Suprapubic skin (tissue), 4 donors: ENCODE data around the gene DDX56. TPM values are rescaled to one million over a fixed set of nuclear protein-coding genes. Genes with fewer than 3 reads are reported as not detected.

ENCODE experiments used
- DNase-seq, 2 donors: peaks; one replicate each; pipeline ENCODE4 v3.0.0-alpha.2; 2019; ENCODE audit warnings: low spot score in 2 of 2
- H3K27ac ChIP-seq: fragments of 200-600 bp; sonication (generic); one replicate; pipeline ENCODE4 v1.5.1; 2019
- H3K27me3 ChIP-seq: fragments of 200-600 bp; sonication (generic); one replicate; pipeline ENCODE4 v1.5.1; 2019
- H3K36me3 ChIP-seq: fragments of 200-600 bp; sonication (generic); one replicate; pipeline ENCODE4 v1.5.1; 2019
- H3K4me1 ChIP-seq: fragments of 200-600 bp; sonication (generic); one replicate; pipeline ENCODE4 v1.5.1; 2019
- H3K4me3 ChIP-seq: fragments of 200-600 bp; sonication (generic); one replicate; pipeline ENCODE4 v1.5.1; 2019; ENCODE audit warnings: mild to moderate bottlenecking
- H3K9me3 ChIP-seq: fragments of 200-600 bp; sonication (generic); one replicate; pipeline ENCODE4 v1.5.1; 2019
- CTCF ChIP-seq, 2 donors: fragments of 200-600 bp in 1 of 2; fragments of 450-650 bp in 1 of 2; sonication (generic) in 1 of 2; IDR thresholded peaks; one replicate each; pipeline ENCODE4 v1.5.1; 2016 to 2019; ENCODE audit warnings: antibody characterized with exemption in 2 of 2, mild to moderate bottlenecking in 1 of 2, moderate library complexity in 1 of 2
- EP300 ChIP-seq: sonication (generic); formaldehyde crosslinking; IDR thresholded peaks from one replicate; pipeline ENCODE4 v1.6.1; 2017; ENCODE audit warnings: antibody characterized with exemption
- POLR2A ChIP-seq, 2 donors: fragments of 450-650 bp; IDR thresholded peaks; one replicate each; pipeline ENCODE4 v1.6.1; 2017; ENCODE audit warnings: antibody characterized with exemption in 2 of 2, mild to moderate bottlenecking in 2 of 2, moderate library complexity in 2 of 2
- POLR2AphosphoS5 ChIP-seq, 3 donors: sonication (generic); formaldehyde crosslinking; IDR thresholded peaks; one replicate each; pipeline ENCODE4 v1.6.1; 2017; ENCODE audit warnings: antibody characterized with exemption in 3 of 3
- WGBS: methylation state at CpG from one replicate; pipeline ENCODE4 v1.1.5; 2018; 5-methylcytosine and 5-hydroxymethylcytosine counted together
- total RNA-seq, 4 donors: library from RNA; depleted of rRNA; stranded (reverse); fragments of >200 nt; gene quantifications; one replicate each; pipeline ENCODE4 v1.1.0, GENCODE V29; 2016

DDX56 gene
- total RNA-seq, 4 donors from 2014 or later = 58.3 to 109 (median 69.5) TPM

- H3K27ac ChIP-seq = no peak overlapping the region
- no peaks in the 10 kb centered on the region for H3K9me3 ChIP-seq
- 75% methylated on average over 3 of the region's 3 CpGs for WGBS
- DNase-seq = no peak
- peaks cover 4% of the 10 kb centered on the region for H3K4me1 ChIP-seq
- no peak for TF ChIP-seq CTCF (IDR thresholded peaks at IDR 0.05)
- H3K36me3 ChIP-seq = no peaks in the 10 kb centered on the region
- no peak overlapping the region for H3K4me3 ChIP-seq
- H3K27me3 ChIP-seq = no peaks in the 10 kb centered on the region
Measured at GRCh38 chr7:44549457-44549856, 24.3 kb downstream of the DDX56 start.

- Histone ChIP-seq H3K4me1 (peaks cover 9% of the 10 kb centered on the region), H3K27ac (no peak overlapping the region), H3K9me3 (no peaks in the 10 kb centered on the region), H3K27me3 (no peaks in the 10 kb centered on the region), H3K4me3 (no peak overlapping the region), H3K36me3 (no peaks in the 10 kb centered on the region)
- WGBS = 87% methylated on average over 3 of the region's 3 CpGs
- DNase-seq = no peak
- TF ChIP-seq EP300 = no peak
- no peak for TF ChIP-seq POLR2A (IDR thresholded peaks at IDR 0.05)
- no peak for TF ChIP-seq POLR2AphosphoS5 (IDR thresholded peaks at IDR 0.05)
- TF ChIP-seq CTCF (IDR thresholded peaks at IDR 0.05) = no peak
Measured at GRCh38 chr7:44548893-44549292, 24.8 kb downstream of the DDX56 start.

- H3K27ac ChIP-seq = no peak overlapping the region
- 43% methylated on average over 6 of the region's 6 CpGs for WGBS
Measured at GRCh38 chr7:44547536-44548231, 26.0 kb downstream of the DDX56 start.

GRCh38 chr7:44541876-44542610 is 31.7 kb downstream of the DDX56 start:
- no peaks in the 10 kb centered on the region for H3K36me3 ChIP-seq
- no peaks in the 10 kb centered on the region for H3K27me3 ChIP-seq
- no peaks in the 10 kb centered on the region for H3K9me3 ChIP-seq
- no peak overlapping the region for H3K27ac ChIP-seq
- TF ChIP-seq POLR2A (IDR thresholded peaks at IDR 0.05) (no peak), POLR2AphosphoS5 (IDR thresholded peaks at IDR 0.05) (no peak), CTCF (IDR thresholded peaks at IDR 0.05) (no peak), EP300 (no peak)
- no peak for DNase-seq
- no peak overlapping the region for H3K4me3 ChIP-seq
- WGBS = 90% methylated on average over 6 of the region's 6 CpGs
- H3K4me1 ChIP-seq = peaks cover 17% of the 10 kb centered on the region

More at GRCh38 chr7:44547536-44548231, 26.0 kb downstream of the DDX56 start:
- peaks cover 17% of the 10 kb centered on the region for H3K4me1 ChIP-seq
- no peaks in the 10 kb centered on the region for H3K36me3 ChIP-seq
- H3K9me3 ChIP-seq = no peaks in the 10 kb centered on the region
- DNase-seq = no peak
- H3K27me3 ChIP-seq = no peaks in the 10 kb centered on the region
- no peak for TF ChIP-seq EP300
- TF ChIP-seq POLR2AphosphoS5 (IDR thresholded peaks at IDR 0.05) = no peak
- no peak for TF ChIP-seq CTCF (IDR thresholded peaks at IDR 0.05)
- no peak for TF ChIP-seq POLR2A (IDR thresholded peaks at IDR 0.05)
- no peak overlapping the region for H3K4me3 ChIP-seq

- no peaks in the 10 kb centered on the region for H3K27me3 ChIP-seq
- WGBS = 88% methylated on average over 4 of the region's 20 CpGs
- no peak within 1 kb of the TSS for H3K27ac ChIP-seq
- no peak for DNase-seq
- H3K4me3 ChIP-seq = no peak within 1 kb of the TSS
- no peak for TF ChIP-seq EP300
- H3K36me3 ChIP-seq = no peaks in the 10 kb centered on the region
- H3K4me1 ChIP-seq = peaks cover 17% of the 10 kb centered on the region
- no peaks in the 10 kb centered on the region for H3K9me3 ChIP-seq
Measured at GRCh38 chr7:44541028-44541869, 32.5 kb downstream of the DDX56 start, which contains the start of gene NPC1L1. Gene NPC1L1, minus strand, starts transcription at chr7:44541330. Its CDS starts 71 bp downstream, at chr7:44541259.
